ENCODE results near the gene RPE65.
"Not testable (repeated sequence)": the region's sequence is repeated elsewhere in the genome, so short reads cannot be mapped to it uniquely, and the experiment has no call there.

DNA sequence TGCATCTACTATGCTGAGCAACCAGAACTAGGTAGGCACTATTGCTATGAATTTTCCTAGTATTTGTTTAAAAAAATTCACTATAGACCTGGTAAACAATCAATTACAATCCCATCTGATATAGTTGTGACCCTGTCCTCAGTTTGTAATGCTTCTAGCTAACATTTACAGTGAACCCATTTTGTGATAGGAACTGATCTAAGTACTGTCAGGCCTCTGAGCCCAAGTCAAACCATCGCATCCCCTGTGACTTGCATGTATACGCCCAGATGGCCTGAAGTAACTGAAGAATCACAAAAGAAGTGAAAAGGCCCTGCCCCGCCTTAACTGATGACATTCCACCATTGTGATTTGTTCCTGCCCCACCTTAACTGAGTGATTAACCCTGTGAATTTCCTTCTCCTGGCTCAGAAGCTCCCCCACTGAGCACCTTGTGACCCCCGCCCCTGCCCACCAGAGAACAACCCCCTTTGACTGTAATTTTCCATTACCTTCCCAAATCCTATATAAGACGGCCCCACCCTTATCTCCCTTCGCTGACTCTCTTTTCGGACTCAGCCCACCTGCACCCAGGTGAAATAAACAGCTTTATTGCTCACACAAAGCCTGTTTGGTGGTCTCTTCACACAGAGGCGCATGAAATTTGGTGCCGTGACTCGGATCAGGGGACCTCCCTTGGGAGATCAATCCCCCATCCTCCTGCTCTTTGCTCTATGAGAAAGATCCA lies 63.8 kb downstream of the RPE65 start:
- TF ChIP-seq, protein P1, sequence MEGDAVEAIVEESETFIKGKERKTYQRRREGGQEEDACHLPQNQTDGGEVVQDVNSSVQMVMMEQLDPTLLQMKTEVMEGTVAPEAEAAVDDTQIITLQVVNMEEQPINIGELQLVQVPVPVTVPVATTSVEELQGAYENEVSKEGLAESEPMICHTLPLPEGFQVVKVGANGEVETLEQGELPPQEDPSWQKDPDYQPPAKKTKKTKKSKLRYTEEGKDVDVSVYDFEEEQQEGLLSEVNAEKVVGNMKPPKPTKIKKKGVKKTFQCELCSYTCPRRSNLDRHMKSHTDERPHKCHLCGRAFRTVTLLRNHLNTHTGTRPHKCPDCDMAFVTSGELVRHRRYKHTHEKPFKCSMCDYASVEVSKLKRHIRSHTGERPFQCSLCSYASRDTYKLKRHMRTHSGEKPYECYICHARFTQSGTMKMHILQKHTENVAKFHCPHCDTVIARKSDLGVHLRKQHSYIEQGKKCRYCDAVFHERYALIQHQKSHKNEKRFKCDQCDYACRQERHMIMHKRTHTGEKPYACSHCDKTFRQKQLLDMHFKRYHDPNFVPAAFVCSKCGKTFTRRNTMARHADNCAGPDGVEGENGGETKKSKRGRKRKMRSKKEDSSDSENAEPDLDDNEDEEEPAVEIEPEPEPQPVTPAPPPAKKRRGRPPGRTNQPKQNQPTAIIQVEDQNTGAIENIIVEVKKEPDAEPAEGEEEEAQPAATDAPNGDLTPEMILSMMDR (conservative IDR thresholded peaks at IDR 0.05; ENCODE audit: low read depth, low read length): not testable (repeated sequence)
- not testable (repeated sequence) for TF ChIP-seq MAZ (IDR thresholded peaks at IDR 0.05; ENCODE audit: borderline replicate concordance, low read depth, low read length); POLR2A (IDR thresholded peaks at IDR 0.05; ENCODE audit: low read depth, low read length); MXI1 (IDR thresholded peaks at IDR 0.05; ENCODE audit: borderline replicate concordance, low read depth, low read length); FOS (IDR thresholded peaks at IDR 0.05; ENCODE audit: low read depth, low read length)

Data from IMR-90 (cell line).